Measurements from ENCODE around the gene SLC6A8.
A peak's percentile ranks its signal among the peaks of the same experiment; 100 is the strongest.

Gene SLC6A8

DNA sequence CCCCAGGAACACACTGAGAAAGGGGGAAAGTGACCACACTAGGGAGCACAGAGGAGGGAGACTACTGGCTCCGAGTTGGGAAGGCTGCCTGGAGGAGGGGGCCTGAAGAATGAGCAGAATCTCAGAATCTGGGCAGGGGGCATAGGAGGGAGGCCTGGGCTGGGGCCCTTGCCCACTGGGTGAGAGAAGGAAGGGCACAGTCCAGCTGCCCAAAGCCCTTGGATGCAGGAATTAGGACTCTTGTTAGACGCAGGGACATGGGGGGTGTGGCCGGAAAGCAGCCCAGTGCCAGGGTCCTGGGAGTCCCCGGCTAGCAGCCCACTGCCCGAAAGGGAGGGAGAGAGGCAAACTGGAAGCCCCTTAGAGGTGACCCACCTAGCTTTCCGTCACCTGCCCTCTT is 42.6 kb upstream of the SLC6A8 start:
- Mint-ChIP-seq H3K9me3 (no peaks in the 10 kb centered on the region), H3K36me3 (ENCODE audit: low read depth) (no peaks in the 10 kb centered on the region), H3K4me1 (ENCODE audit: low read depth) (peaks cover 11% of the 10 kb centered on the region), H3K27ac (no peak overlapping the region), H3K27me3 (peaks cover 63% of the 10 kb centered on the region), H3K4me3 (no peak overlapping the region)
- no peak for DNase-seq

DNA sequence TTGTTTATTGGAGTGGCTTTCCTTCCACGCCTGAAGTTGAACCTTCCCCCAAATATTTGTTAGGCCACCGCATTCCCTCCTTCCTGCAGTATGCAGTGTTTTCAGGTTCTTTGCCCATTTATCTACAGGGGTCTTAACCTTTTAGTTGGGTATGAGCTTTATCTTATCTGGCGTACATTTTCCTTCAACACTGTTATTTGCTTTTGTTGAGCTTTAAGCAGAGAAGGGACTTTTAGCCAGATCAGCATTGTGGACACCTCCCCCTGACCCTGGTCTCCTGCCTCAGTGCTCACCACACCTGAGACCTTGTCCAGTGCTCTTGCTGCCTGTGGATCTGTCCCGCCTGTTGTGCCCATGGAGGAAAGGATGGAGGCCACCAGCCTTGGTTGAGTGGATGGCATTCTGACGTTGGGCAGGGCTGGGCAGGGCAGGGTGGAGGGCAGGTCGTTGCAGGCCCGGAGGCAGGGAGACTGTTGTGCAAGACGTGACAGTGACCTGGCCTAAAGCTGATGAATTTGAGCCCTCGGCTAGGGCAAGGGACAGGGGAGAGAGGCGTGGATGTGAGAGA is 41.7 kb upstream of the SLC6A8 start:
- Mint-ChIP-seq H3K4me3 (no peak overlapping the region), H3K27ac (no peak overlapping the region), H3K9me3 (no peaks in the 10 kb centered on the region), H3K36me3 (ENCODE audit: low read depth) (no peaks in the 10 kb centered on the region), H3K27me3 (peaks cover 61% of the 10 kb centered on the region), H3K4me1 (ENCODE audit: low read depth) (peaks cover 11% of the 10 kb centered on the region)
- DNase-seq = no peak

GRCh38 chrX:153646620-153647373 is 40.9 kb upstream of the SLC6A8 start, which contains the start of gene DUSP9:
TSS of gene DUSP9 (plus strand) at chrX:153647203. CDS start at chrX:153647954, 751 bp downstream.
- Mint-ChIP-seq H3K4me3 (no peak within 1 kb of the TSS), H3K4me1 (ENCODE audit: low read depth) (peaks cover 8% of the 10 kb centered on the region)
- DNase-seq = peak; percentile 48

DNA sequence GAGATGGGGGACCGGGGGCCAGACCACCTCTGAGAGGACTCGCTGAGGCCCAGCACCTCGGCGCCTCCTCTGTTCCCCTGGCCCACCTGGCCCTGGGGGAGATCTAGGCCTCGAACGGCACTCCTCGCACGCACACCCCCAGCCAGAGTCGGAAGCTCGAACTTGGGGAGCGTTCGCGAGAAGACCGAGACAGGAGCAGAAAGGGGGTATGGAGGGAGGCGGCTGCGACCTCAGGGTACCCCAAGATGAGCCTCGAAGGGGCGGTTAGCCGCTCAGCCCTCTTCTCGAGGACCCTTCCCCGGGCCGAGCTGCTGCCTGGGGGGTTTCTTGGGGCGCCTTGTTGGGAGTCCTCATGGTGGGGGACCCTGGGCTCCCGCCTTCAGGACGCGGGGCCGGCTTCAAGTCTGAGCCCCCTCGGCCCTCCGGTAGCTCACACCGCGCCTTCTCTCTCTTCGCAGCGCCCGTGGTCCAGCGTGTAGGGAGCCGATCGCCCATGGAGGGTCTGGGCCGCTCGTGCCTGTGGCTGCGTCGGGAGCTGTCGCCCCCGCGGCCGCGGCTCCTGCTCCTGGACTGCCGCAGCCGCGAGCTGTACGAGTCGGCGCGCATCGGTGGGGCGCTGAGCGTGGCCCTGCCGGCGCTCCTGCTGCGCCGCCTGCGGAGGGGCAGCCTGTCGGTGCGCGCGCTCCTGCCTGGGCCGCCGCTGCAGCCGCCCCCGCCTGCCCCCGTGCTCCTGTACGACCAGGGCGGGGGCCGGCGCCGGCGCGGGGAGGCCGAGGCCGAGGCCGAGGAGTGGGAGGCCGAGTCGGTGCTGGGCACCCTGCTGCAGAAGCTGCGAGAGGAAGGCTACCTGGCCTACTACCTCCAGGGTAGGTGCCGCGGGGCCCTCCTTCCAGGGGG is 40.0 kb upstream of the SLC6A8 start:
- peak; percentile 32 for DNase-seq
- H3K36me3 Mint-ChIP-seq (ENCODE audit: low read depth) = no peaks in the 10 kb centered on the region
- H3K27ac Mint-ChIP-seq = no peak overlapping the region
- H3K4me1 Mint-ChIP-seq (ENCODE audit: low read depth) = peaks cover 7% of the 10 kb centered on the region
- H3K9me3 Mint-ChIP-seq = no peaks in the 10 kb centered on the region
- no peak overlapping the region for H3K4me3 Mint-ChIP-seq
- H3K27me3 Mint-ChIP-seq = peaks cover 64% of the 10 kb centered on the region

More at GRCh38 chrX:153646620-153647373, 40.9 kb upstream of the SLC6A8 start, which contains the start of gene DUSP9:
- H3K27ac Mint-ChIP-seq = no peak within 1 kb of the TSS
- H3K36me3 Mint-ChIP-seq (ENCODE audit: low read depth) = no peaks in the 10 kb centered on the region
- no peaks in the 10 kb centered on the region for H3K9me3 Mint-ChIP-seq
- H3K27me3 Mint-ChIP-seq = peaks cover 61% of the 10 kb centered on the region

DNA sequence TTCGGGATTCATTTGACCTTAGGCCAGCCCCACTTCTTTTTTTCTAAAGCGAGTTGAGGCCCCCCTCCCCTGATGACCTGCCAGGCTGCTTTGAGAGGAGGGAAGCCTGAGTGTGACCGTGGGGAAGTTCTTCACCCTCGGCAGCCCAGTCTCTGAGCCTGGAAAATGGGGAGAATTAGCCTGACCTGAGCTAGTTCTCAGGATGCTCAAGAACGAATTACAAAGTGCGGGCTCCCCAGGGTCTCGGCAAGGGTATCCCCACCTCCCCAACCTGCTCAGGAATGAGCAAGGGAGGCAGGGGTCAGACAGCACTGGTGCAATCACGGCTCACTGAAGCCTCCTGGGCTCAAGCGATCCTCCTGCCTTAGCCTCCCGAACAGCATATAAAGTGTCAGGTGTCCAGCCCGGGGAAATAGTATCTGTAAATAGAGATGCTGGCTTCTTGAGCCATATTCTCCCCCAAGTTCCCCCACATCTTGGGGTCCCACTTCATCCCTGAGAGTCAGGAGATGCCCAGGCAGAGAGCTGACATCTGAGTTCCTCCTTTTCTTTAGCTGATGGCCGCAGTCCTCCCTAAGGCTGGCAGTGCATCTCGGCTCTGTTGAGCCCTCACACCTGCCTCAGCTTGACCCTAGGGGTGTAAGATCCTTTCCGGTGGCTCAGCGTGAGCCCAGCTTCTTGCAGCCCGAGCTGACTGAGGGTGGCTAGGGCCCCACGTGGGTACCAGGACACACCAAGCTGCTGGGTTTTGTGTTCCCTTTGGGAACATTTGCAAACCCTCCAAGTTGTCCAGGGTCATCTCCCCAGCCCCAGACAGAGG is 39.2 kb upstream of the SLC6A8 start:
- no peak for DNase-seq
- Mint-ChIP-seq H3K27me3 (peaks cover 55% of the 10 kb centered on the region), H3K4me3 (no peak overlapping the region), H3K36me3 (ENCODE audit: low read depth) (no peaks in the 10 kb centered on the region), H3K9me3 (no peaks in the 10 kb centered on the region), H3K27ac (no peak overlapping the region), H3K4me1 (ENCODE audit: low read depth) (peaks cover 2% of the 10 kb centered on the region)

- H3K36me3 Mint-ChIP-seq (ENCODE audit: low read depth) = no peaks in the 10 kb centered on the region
- DNase-seq = peak; percentile 49
Observed at GRCh38 chrX:153649178-153649914, 38.4 kb upstream of the SLC6A8 start.

DNA sequence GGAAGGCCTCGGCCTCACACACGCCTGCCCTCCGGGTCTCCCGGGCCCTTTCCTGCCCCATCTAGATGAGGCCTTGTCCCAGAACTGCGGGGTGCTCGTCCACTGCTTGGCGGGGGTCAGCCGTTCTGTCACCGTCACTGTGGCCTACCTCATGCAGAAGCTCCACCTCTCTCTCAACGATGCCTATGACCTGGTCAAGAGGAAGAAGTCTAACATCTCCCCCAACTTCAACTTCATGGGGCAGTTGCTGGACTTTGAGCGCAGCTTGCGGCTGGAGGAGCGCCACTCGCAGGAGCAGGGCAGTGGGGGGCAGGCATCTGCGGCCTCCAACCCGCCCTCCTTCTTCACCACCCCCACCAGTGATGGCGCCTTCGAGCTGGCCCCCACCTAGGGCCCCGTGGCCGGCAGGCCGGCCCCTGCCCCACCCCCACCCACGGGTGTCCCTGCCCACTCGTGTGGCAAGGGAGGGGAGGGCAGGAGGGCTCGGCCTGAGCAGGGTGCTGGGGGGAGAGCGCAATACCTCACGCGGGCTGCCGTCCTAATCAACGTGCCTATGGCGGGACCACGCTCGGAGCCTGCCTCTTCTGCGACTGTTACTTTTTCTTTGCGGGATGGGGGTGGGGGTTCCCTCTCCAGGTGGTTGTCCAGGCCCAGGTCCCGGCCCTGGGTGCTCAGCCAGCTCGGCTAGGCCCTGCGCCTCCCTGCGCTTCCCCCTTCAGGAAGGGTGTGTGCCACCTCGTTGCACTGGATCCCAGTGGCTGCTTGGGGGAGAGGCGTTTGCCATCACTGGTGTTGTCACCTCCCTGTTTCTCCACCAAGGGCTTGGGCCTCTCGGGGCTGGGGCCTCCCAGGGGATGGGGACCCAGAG is 37.6 kb upstream of the SLC6A8 start:
- H3K27ac Mint-ChIP-seq = no peak overlapping the region
- H3K36me3 Mint-ChIP-seq (ENCODE audit: low read depth) = no peaks in the 10 kb centered on the region
- peak; percentile 15 for DNase-seq
- H3K4me1 Mint-ChIP-seq (ENCODE audit: low read depth) = no peaks in the 10 kb centered on the region
- no peak overlapping the region for H3K4me3 Mint-ChIP-seq
- H3K27me3 Mint-ChIP-seq = peaks cover 46% of the 10 kb centered on the region
- H3K9me3 Mint-ChIP-seq = no peaks in the 10 kb centered on the region

More at GRCh38 chrX:153649178-153649914, 38.4 kb upstream of the SLC6A8 start:
- no peaks in the 10 kb centered on the region for H3K4me1 Mint-ChIP-seq (ENCODE audit: low read depth)
- H3K27me3 Mint-ChIP-seq = peaks cover 50% of the 10 kb centered on the region
- no peaks in the 10 kb centered on the region for H3K9me3 Mint-ChIP-seq
- H3K4me3 Mint-ChIP-seq = no peak overlapping the region
- no peak overlapping the region for H3K27ac Mint-ChIP-seq

- H3K36me3 Mint-ChIP-seq (ENCODE audit: low read depth) = no peaks in the 10 kb centered on the region
- H3K4me1 Mint-ChIP-seq (ENCODE audit: low read depth) = no peaks in the 10 kb centered on the region
- no peaks in the 10 kb centered on the region for H3K9me3 Mint-ChIP-seq
- peaks cover 39% of the 10 kb centered on the region for H3K27me3 Mint-ChIP-seq
- no peak overlapping the region for H3K27ac Mint-ChIP-seq
- DNase-seq = no peak
- no peak overlapping the region for H3K4me3 Mint-ChIP-seq
Observed at GRCh38 chrX:153650959-153651358, 36.8 kb upstream of the SLC6A8 start.

DNA sequence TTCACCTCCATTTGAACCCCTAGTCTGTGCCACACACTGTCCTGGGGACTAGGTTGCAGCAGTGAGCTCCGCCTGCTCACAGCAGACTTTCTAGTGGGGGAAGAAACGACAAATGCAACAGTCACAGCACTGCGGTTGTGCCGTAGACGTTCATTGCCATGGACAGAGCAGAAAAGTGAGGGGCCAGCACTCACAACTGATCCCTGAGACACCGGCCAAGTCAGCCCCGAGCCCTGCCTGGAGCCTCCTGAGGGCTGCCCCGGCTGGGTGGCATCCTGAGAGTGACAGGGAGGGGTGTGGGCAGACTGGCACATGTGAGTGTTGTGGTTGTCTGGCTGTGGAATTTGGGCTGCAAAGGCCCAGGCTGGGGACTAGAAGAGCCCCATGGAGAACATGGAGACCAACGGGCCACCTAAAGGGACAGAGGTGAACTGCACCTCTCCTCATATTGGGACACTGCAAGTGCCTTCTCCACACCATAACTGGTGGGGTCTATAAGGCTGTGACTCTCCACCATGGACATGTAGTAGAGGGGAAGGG is 36.1 kb upstream of the SLC6A8 start:
- Mint-ChIP-seq H3K36me3 (ENCODE audit: low read depth) (no peaks in the 10 kb centered on the region), H3K4me3 (no peak overlapping the region), H3K4me1 (ENCODE audit: low read depth) (no peaks in the 10 kb centered on the region), H3K27ac (no peak overlapping the region), H3K9me3 (no peaks in the 10 kb centered on the region), H3K27me3 (peaks cover 35% of the 10 kb centered on the region)
- peak; percentile 28 for DNase-seq

DNA sequence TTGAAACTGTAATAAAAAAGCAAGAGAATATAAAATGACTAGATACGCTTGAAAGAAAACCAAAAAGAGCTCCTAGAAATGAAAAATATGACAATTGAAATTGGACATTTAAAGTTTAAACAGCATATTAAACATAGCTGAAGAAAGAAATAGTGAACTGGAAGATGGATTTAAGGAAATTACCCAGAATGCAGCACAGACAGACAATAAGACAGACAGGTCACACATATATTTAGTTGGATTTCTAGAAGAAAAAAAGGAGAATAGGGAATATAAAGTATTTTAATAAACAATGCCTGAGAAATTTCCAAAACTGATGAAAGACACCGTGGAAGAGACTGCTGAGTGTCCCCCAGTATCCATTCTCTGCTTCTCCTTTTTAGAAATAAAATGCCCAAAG is 34.2 kb upstream of the SLC6A8 start:
- H3K9me3 Mint-ChIP-seq = no peaks in the 10 kb centered on the region
- H3K4me1 Mint-ChIP-seq (ENCODE audit: low read depth) = no peaks in the 10 kb centered on the region
- DNase-seq = no peak
- H3K27ac Mint-ChIP-seq = no peak overlapping the region
- H3K36me3 Mint-ChIP-seq (ENCODE audit: low read depth) = no peaks in the 10 kb centered on the region
- H3K27me3 Mint-ChIP-seq = peaks cover 38% of the 10 kb centered on the region
- H3K4me3 Mint-ChIP-seq = no peak overlapping the region

DNA sequence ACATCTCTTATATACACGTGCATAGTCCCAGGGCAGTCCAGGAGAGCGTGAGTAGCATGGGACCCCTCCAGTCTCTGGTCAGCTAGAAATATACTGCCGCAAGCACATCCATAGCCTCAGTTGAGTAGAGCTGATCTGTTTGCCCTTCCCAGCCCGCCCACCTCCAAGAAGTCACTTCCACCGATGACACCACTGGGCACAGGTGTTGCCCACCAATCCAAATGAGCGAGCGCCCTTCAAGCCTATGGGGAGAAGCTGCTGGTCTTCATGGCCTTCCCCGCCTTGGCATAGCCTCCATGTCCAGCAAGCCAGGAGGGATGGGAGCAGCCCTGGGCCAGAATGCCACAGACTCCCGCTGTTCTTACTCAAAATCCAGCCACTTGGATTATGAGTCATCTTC is 30.6 kb upstream of the SLC6A8 start:
- Mint-ChIP-seq H3K27me3 (peaks cover 48% of the 10 kb centered on the region), H3K9me3 (no peaks in the 10 kb centered on the region), H3K27ac (no peak overlapping the region), H3K36me3 (ENCODE audit: low read depth) (no peaks in the 10 kb centered on the region), H3K4me1 (ENCODE audit: low read depth) (peaks cover 1% of the 10 kb centered on the region), H3K4me3 (no peak overlapping the region)
- no peak for DNase-seq

DNA sequence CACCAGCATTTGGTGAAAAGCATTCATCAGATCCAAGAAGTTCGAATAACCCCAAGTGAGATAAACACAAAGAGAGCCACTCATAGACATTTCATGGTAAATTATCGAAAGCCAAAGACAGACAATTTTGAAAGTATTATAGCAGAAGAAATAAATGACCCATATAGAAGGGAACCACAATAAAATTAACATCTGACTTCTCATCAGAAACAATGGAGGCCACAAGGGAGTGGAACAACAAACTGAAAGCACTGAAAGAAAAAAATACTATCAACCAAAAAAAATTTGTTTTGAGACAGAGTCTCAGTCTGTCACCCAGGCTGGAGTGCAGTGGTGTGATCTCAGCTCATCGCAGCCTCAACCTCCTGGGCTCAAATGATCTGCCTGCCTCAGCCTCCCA is 28.5 kb upstream of the SLC6A8 start:
- H3K27me3 Mint-ChIP-seq = peaks cover 57% of the 10 kb centered on the region
- no peaks in the 10 kb centered on the region for H3K36me3 Mint-ChIP-seq (ENCODE audit: low read depth)
- H3K4me1 Mint-ChIP-seq (ENCODE audit: low read depth) = peaks cover 1% of the 10 kb centered on the region
- H3K27ac Mint-ChIP-seq = no peak overlapping the region
- H3K9me3 Mint-ChIP-seq = no peaks in the 10 kb centered on the region
- no peak overlapping the region for H3K4me3 Mint-ChIP-seq
- DNase-seq = no peak
